RWPE1 (cell line): Measurements from ENCODE around the gene ZBTB12.

ENCODE experiments used
- CTCF ChIA-PET: fragments of 350-600 bp; sonication (Branson Sonifier 250); formaldehyde crosslinking; extraction: SDS; loops from one replicate; lab custom pipeline; 2021; lab: Yijun Ruan, JAX
- POLR2A ChIA-PET: fragments of 400-600 bp; formaldehyde crosslinking; extraction: SDS; loops from one replicate; lab custom pipeline; 2020; ENCODE audit warnings: antibody characterized with exemption; ENCODE audit not compliant: low non-redundant PET; lab: Yijun Ruan, JAX
- DNase-seq: peaks from one replicate; pipeline ENCODE4 v3.0.0; 2012; ENCODE audit warnings: low spot score
- H3K27ac ChIP-seq: fragments of 450-650 bp; 2 replicates; pipeline ENCODE4 v1.5.1; 2017
- CTCF ChIP-seq: fragments of 450-650 bp; conservative IDR thresholded peaks from 2 replicates; pipeline ENCODE4 v1.5.1; 2017; ENCODE audit warnings: low read depth, mild to moderate bottlenecking

ZBTB12 gene

GRCh38 chr6:31899215-31899614 lies 2.7 kb downstream of the ZBTB12 start:
- DNase-seq = no peak
- peak overlapping the region; percentile 90; the same call in 1 of the 2 replicates for H3K27ac ChIP-seq
- CTCF ChIA-PET = no interaction called here
- TF ChIP-seq CTCF = no peak
- POLR2A ChIA-PET = no interaction called here

GRCh38 chr6:31898383-31899011 lies 3.4 kb downstream of the ZBTB12 start:
- ChIA-PET POLR2A (interaction anchor here (0.8 kb wide), 1 partner anchor 47 kb away, joined by 7 read pairs; no protein-coding TSS in a partner anchor), CTCF (interaction anchor here (0.7 to 1.4 kb wide), 4 partner anchors 52 to 151 kb away, joined by 3 to 5 read pairs (median 4); no protein-coding TSS in a partner anchor)
- peak overlapping the region; percentile 84 for H3K27ac ChIP-seq
- peak; percentile 51 for DNase-seq
- no peak for TF ChIP-seq CTCF

- no peak for TF ChIP-seq CTCF
- CTCF ChIA-PET = interaction anchor here (0.7 to 1.4 kb wide), 5 partner anchors 53 to 150 kb away, joined by 3 to 5 read pairs (median 4); no protein-coding TSS in a partner anchor
- H3K27ac ChIP-seq = peak within 1 kb of the TSS; percentile 84
- DNase-seq = peak; percentile 84
- POLR2A ChIA-PET = interaction anchor here (0.6 to 1.0 kb wide), 3 partner anchors 47 to 299 kb away, joined by 3 to 7 read pairs (median 3); no protein-coding TSS in a partner anchor
Observed at GRCh38 chr6:31897612-31898382, 4.1 kb downstream of the ZBTB12 start, which contains the start of gene EHMT2. Gene EHMT2 (minus strand): TSS chr6:31897698. CDS start chr6:31897677, 21 bp downstream.

GRCh38 chr6:31896856-31897611 lies 4.9 kb downstream of the ZBTB12 start:
- TF ChIP-seq CTCF = no peak
- CTCF ChIA-PET = interaction anchor here (0.7 to 1.4 kb wide), 3 partner anchors 55 to 124 kb away, joined by 3 to 5 read pairs (median 4); no protein-coding TSS in a partner anchor
- POLR2A ChIA-PET = interaction anchor here (0.6 to 1.0 kb wide), 2 partner anchors 55 to 298 kb away, joined by 3 read pairs; no protein-coding TSS in a partner anchor
- DNase-seq = no peak
- H3K27ac ChIP-seq = peak overlapping the region; percentile 84

- POLR2A ChIA-PET = no interaction called here
- peak overlapping the region; percentile 84 for H3K27ac ChIP-seq
- TF ChIP-seq CTCF = no peak
- CTCF ChIA-PET = no interaction called here
- DNase-seq = no peak
Observed at GRCh38 chr6:31896493-31896855, 5.4 kb downstream of the ZBTB12 start.
